ENCODE results near the gene HBD. TPM values are rescaled to one million over a fixed set of nuclear protein-coding genes. Genes with fewer than 3 reads are reported as not detected.

Gene HBD
- total RNA-seq, 2 donors from 2014 or later, result not detected

GRCh38 chr11:5247472-5248192, 13.3 kb upstream of the HBD start:
- ATAC-seq (replicated peaks), result no peak
- H3K4me3 Mint-ChIP-seq, result no peak overlapping the region
- H3K4me1 Mint-ChIP-seq, result no peaks in the 10 kb centered on the region
- H3K36me3 Mint-ChIP-seq (ENCODE audit: low read depth), result no peaks in the 10 kb centered on the region
- no peak overlapping the region for H3K27ac Mint-ChIP-seq
- no peaks in the 10 kb centered on the region for H3K9me3 Mint-ChIP-seq
- H3K27me3 Mint-ChIP-seq, result peaks cover 16% of the 10 kb centered on the region

DNA sequence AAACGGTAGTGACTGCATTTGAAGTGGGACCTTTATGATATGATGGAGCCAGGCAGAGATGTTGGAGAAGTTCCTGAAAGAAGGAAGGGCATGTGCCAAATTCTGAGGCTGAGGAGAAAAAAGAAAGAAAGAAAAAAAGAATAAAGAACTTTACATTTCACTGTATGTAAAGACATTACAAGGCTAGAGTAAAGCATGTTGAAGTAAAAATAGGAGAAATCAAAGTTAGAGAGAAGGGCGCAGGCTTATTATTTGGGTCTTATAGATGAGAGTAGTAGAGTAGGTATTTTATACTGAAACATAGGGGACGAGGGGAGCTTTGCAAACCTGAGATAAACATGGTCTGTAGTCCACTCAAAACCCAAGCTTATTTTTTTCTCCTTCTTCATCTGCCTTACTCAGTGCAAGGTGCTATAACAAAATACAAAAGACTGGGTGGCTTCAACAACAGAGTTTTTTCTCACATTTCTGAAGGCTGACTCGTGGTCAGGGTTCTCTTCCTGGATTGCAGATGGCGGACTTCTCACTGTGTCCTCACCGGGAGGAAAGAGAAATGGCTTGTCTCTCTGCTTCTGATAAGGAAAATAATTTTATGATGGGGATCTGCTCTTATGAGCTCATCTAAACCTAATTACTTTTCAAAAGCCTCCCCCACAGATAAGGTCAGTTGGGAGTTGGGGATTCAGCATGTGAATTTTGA, 12.6 kb upstream of the HBD start:
- Mint-ChIP-seq H3K9me3 (no peaks in the 10 kb centered on the region), H3K4me3 (no peak overlapping the region), H3K36me3 (ENCODE audit: low read depth) (no peaks in the 10 kb centered on the region), H3K27ac (no peak overlapping the region), H3K27me3 (peaks cover 19% of the 10 kb centered on the region), H3K4me1 (no peaks in the 10 kb centered on the region)
- ATAC-seq (replicated peaks), result no peak

DNA sequence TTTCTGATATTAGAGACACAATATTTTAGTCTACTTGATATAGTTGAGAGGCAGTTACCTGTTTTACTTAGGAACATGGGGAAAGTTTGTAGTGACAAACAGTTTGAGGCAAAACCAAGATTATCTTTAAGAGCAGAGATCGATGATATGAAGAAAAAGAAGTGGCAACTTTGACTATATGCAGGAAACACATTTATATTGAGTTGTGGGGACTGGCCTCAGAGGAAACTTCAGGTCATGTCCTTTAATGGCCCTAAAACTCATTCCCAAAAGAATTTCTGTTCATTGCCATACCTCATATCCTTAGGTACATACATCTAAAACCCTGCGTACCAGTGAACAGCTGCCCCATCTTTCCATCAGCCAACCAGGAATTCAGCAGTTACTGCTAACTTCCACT, 10.9 kb upstream of the HBD start:
- ATAC-seq (replicated peaks), result no peak
- H3K36me3 Mint-ChIP-seq (ENCODE audit: low read depth), result no peaks in the 10 kb centered on the region

GRCh38 chr11:5243816-5244180, 9.5 kb upstream of the HBD start:
- H3K9me3 Mint-ChIP-seq, result no peaks in the 10 kb centered on the region
- H3K27me3 Mint-ChIP-seq, result peaks cover 13% of the 10 kb centered on the region
- no peak overlapping the region for H3K4me3 Mint-ChIP-seq
- H3K4me1 Mint-ChIP-seq, result no peaks in the 10 kb centered on the region
- no peak for ATAC-seq (replicated peaks)
- H3K27ac Mint-ChIP-seq, result no peak overlapping the region
- no peaks in the 10 kb centered on the region for H3K36me3 Mint-ChIP-seq (ENCODE audit: low read depth)

More for the DNA sequence above, 10.9 kb upstream of the HBD start:
- Mint-ChIP-seq H3K9me3 (no peaks in the 10 kb centered on the region), H3K27ac (no peak overlapping the region), H3K27me3 (peaks cover 15% of the 10 kb centered on the region), H3K4me1 (no peaks in the 10 kb centered on the region), H3K4me3 (no peak overlapping the region)

GRCh38 chr11:5242933-5243815, 8.9 kb upstream of the HBD start:
- Mint-ChIP-seq H3K27ac (no peak overlapping the region), H3K9me3 (no peaks in the 10 kb centered on the region), H3K4me1 (no peaks in the 10 kb centered on the region), H3K36me3 (ENCODE audit: low read depth) (no peaks in the 10 kb centered on the region), H3K4me3 (no peak overlapping the region), H3K27me3 (peaks cover 13% of the 10 kb centered on the region)
- no peak for ATAC-seq (replicated peaks)

- Mint-ChIP-seq H3K36me3 (ENCODE audit: low read depth) (no peaks in the 10 kb centered on the region), H3K4me1 (no peaks in the 10 kb centered on the region), H3K9me3 (no peaks in the 10 kb centered on the region), H3K4me3 (no peak overlapping the region), H3K27ac (no peak overlapping the region), H3K27me3 (peaks cover 13% of the 10 kb centered on the region)
- no peak for ATAC-seq (replicated peaks)
Measured at GRCh38 chr11:5242208-5242607, 7.9 kb upstream of the HBD start.

DNA sequence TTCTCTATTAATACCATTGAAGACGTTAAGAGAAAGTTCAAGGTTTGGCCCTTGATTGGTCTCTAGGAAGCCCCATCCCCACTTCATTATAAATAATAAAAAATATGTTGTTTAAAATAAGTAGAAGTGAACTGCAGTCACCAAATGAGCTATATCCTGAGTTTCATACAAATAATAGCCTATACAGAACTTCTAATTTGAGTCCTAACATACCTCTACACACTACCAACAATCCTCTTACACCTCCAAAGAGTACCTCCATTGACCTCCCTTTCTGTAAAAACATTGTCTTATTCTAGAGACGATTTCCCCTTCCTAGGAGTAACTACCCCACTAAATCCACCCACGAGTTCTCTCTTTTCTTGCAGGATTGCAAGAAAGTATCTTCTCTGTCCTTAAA, 7.2 kb upstream of the HBD start:
- no peaks in the 10 kb centered on the region for H3K9me3 Mint-ChIP-seq
- H3K27me3 Mint-ChIP-seq, result peaks cover 13% of the 10 kb centered on the region
- H3K4me3 Mint-ChIP-seq, result no peak overlapping the region
- no peaks in the 10 kb centered on the region for H3K4me1 Mint-ChIP-seq
- H3K27ac Mint-ChIP-seq, result no peak overlapping the region
- no peaks in the 10 kb centered on the region for H3K36me3 Mint-ChIP-seq (ENCODE audit: low read depth)
- ATAC-seq (replicated peaks), result no peak

GRCh38 chr11:5240458-5240857, 6.2 kb upstream of the HBD start:
- no peak overlapping the region for H3K4me3 Mint-ChIP-seq
- no peak for ATAC-seq (replicated peaks)
- no peaks in the 10 kb centered on the region for H3K4me1 Mint-ChIP-seq
- H3K36me3 Mint-ChIP-seq (ENCODE audit: low read depth), result no peaks in the 10 kb centered on the region
- H3K9me3 Mint-ChIP-seq, result no peaks in the 10 kb centered on the region
- no peak overlapping the region for H3K27ac Mint-ChIP-seq
- H3K27me3 Mint-ChIP-seq, result peaks cover 14% of the 10 kb centered on the region

- no peak overlapping the region for H3K27ac Mint-ChIP-seq
- H3K4me3 Mint-ChIP-seq, result no peak overlapping the region
- no peaks in the 10 kb centered on the region for H3K36me3 Mint-ChIP-seq (ENCODE audit: low read depth)
- no peak for ATAC-seq (replicated peaks)
- H3K27me3 Mint-ChIP-seq, result peaks cover 16% of the 10 kb centered on the region
- H3K4me1 Mint-ChIP-seq, result no peaks in the 10 kb centered on the region
- H3K9me3 Mint-ChIP-seq, result no peaks in the 10 kb centered on the region
Measured at GRCh38 chr11:5240056-5240455, 5.8 kb upstream of the HBD start.

- no peak for ATAC-seq (replicated peaks)
- Mint-ChIP-seq H3K27me3 (peaks cover 11% of the 10 kb centered on the region), H3K9me3 (no peaks in the 10 kb centered on the region), H3K36me3 (ENCODE audit: low read depth) (no peaks in the 10 kb centered on the region), H3K27ac (no peak overlapping the region), H3K4me1 (no peaks in the 10 kb centered on the region), H3K4me3 (no peak overlapping the region)
Measured at GRCh38 chr11:5239046-5239445, 4.8 kb upstream of the HBD start.

DNA sequence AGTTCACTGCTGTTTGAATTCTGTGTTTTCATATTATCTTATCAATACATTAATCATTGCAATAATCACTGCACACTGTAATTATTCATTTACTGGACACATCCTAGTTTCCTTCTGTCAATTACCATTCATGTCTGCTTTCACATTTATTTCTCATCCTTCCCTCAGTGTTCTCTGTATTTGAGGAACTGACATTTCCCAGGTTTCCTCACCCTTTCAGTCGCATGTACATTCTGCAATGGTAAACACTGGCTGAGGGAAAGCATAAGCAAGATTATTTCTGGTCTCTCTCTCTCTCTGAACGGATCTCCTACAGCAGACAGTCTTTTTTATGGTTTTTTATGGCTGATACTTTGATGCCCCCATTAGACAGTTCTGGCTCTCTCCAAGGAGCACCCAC, 4.2 kb upstream of the HBD start:
- no peak for ATAC-seq (replicated peaks)
- no peaks in the 10 kb centered on the region for H3K4me1 Mint-ChIP-seq
- no peaks in the 10 kb centered on the region for H3K9me3 Mint-ChIP-seq
- no peak overlapping the region for H3K27ac Mint-ChIP-seq
- peaks cover 11% of the 10 kb centered on the region for H3K27me3 Mint-ChIP-seq
- no peak overlapping the region for H3K4me3 Mint-ChIP-seq
- no peaks in the 10 kb centered on the region for H3K36me3 Mint-ChIP-seq (ENCODE audit: low read depth)

GRCh38 chr11:5237420-5237819, 3.1 kb upstream of the HBD start:
- H3K4me3 Mint-ChIP-seq, result no peak overlapping the region
- H3K9me3 Mint-ChIP-seq, result no peaks in the 10 kb centered on the region

GRCh38 chr11:5235364-5236095, 1.2 kb upstream of the HBD start:
- H3K36me3 Mint-ChIP-seq (ENCODE audit: low read depth), result no peaks in the 10 kb centered on the region
- H3K27ac Mint-ChIP-seq, result no peak overlapping the region
- no peak overlapping the region for H3K4me3 Mint-ChIP-seq
- no peaks in the 10 kb centered on the region for H3K9me3 Mint-ChIP-seq
- H3K27me3 Mint-ChIP-seq, result peaks cover 8% of the 10 kb centered on the region
- ATAC-seq (replicated peaks), result no peak
- no peaks in the 10 kb centered on the region for H3K4me1 Mint-ChIP-seq

More at GRCh38 chr11:5237420-5237819, 3.1 kb upstream of the HBD start:
- Mint-ChIP-seq H3K4me1 (no peaks in the 10 kb centered on the region), H3K36me3 (ENCODE audit: low read depth) (no peaks in the 10 kb centered on the region), H3K27ac (no peak overlapping the region), H3K27me3 (peaks cover 10% of the 10 kb centered on the region)
- ATAC-seq (replicated peaks), result no peak

DNA sequence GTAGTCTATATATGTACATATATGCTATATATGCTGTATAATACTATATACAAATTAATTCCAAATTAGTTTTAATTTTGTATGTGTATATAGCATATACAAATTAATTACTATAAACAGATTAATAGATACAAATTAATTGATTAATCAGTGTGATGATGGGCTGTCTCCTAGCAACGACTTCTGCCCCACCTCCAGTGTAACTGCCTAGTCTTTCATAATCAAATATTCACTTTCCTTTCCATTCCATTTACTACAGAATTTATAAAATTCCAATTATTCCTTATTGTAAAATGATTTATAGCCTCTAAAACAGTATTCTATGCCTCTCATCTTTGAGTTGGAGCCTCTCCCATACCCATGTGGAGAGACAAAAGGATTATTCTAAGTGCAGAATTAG, 976 bp downstream of the HBD start:
- Mint-ChIP-seq H3K36me3 (ENCODE audit: low read depth) (no peaks in the 10 kb centered on the region), H3K4me1 (no peaks in the 10 kb centered on the region), H3K27me3 (peaks cover 8% of the 10 kb centered on the region), H3K4me3 (no peak overlapping the region), H3K9me3 (no peaks in the 10 kb centered on the region), H3K27ac (no peak overlapping the region)
- ATAC-seq (replicated peaks), result no peak
